Gastroesophageal sphincter (tissue), 4 donors: ENCODE results near the gene SRI. TPM values are rescaled to one million over a fixed set of nuclear protein-coding genes. Genes with fewer than 3 reads are reported as not detected.

Experiments used
- ATAC-seq: fragments of 150-250 bp; one replicate; pipeline ENCODE4 v1.9.1; 2016; ENCODE audit warnings: mild to moderate bottlenecking, moderate library complexity
- H3K27ac ChIP-seq, 4 donors: fragments of 200-600 bp; sonication (generic) in 3 of 4; 1 replicate in 3 of 4; 2 replicates in 1 of 4; pipeline ENCODE4 v1.5.1; 2016 to 2019
- H3K27me3 ChIP-seq: fragments of 200-600 bp; sonication (generic); one replicate; pipeline ENCODE4 v1.5.1; 2019
- H3K36me3 ChIP-seq, 2 donors: fragments of 200-600 bp; sonication (generic); one replicate each; pipeline ENCODE4 v1.5.1; 2019; ENCODE audit warnings: control low read depth in 1 of 2
- H3K4me1 ChIP-seq, 3 donors: fragments of 200-600 bp; sonication (generic); 1 replicate in 2 of 3; 2 replicates in 1 of 3; pipeline ENCODE4 v1.5.1; 2016 to 2019; ENCODE audit warnings: control low read depth in 2 of 3
- H3K4me3 ChIP-seq, 2 donors: fragments of 200-600 bp; sonication (generic); one replicate each; pipeline ENCODE4 v1.5.1; 2019; ENCODE audit warnings: mild to moderate bottlenecking in 1 of 2, moderate library complexity in 1 of 2
- H3K9me3 ChIP-seq, 3 donors: fragments of 200-600 bp; sonication (generic); one replicate each; pipeline ENCODE4 v1.5.1; 2017 to 2019; ENCODE audit warnings: control low read depth in 2 of 3
- CTCF ChIP-seq, 4 experiments: fragments of 200-600 bp in 2 of 4; fragments of 450-650 bp in 2 of 4; sonication (generic) in 1 of 4; IDR thresholded peaks; one replicate each; pipeline ENCODE4 v1.5.1; 2017 to 2019; ENCODE audit warnings: antibody characterized with exemption in 4 of 4, mild to moderate bottlenecking in 2 of 4, moderate library complexity in 2 of 4
- EP300 ChIP-seq: sonication (generic); formaldehyde crosslinking; IDR thresholded peaks from one replicate; pipeline ENCODE4 v1.6.1; 2017; ENCODE audit warnings: antibody characterized with exemption, mild to moderate bottlenecking
- POLR2A ChIP-seq, 2 donors: fragments of 450-650 bp; IDR thresholded peaks; one replicate each; pipeline ENCODE4 v1.6.1; 2017; ENCODE audit warnings: antibody characterized with exemption in 2 of 2, mild to moderate bottlenecking in 2 of 2, moderate library complexity in 1 of 2
- POLR2AphosphoS5 ChIP-seq: sonication (generic); formaldehyde crosslinking; IDR thresholded peaks from one replicate; pipeline ENCODE4 v1.6.1; 2017; ENCODE audit warnings: antibody characterized with exemption
- WGBS, 2 donors: methylation state at CpG; one replicate each; pipeline ENCODE4 v1.1.5; 2018; ENCODE audit warnings: low coverage in 1 of 2; 5-methylcytosine and 5-hydroxymethylcytosine counted together
- total RNA-seq, 4 donors: library from RNA; depleted of rRNA; stranded (reverse); fragments of >200 nt; gene quantifications; one replicate each; pipeline ENCODE4 v1.1.0, GENCODE V29; 2016

The SRI gene
- total RNA-seq, 4 donors from 2014 or later, result 35.2 to 72.5 (median 63.2) TPM

GRCh38 chr7:88156356-88156755 is 63.5 kb downstream of the SRI start:
- Histone ChIP-seq H3K27ac (no peak overlapping the region), H3K27me3 (no peaks in the 10 kb centered on the region), H3K9me3 (peaks cover 0 to 21% (median 0%) of the 10 kb centered on the region in 3 donors), H3K36me3 (no peaks in the 10 kb centered on the region), H3K4me1 (no peaks in the 10 kb centered on the region), H3K4me3 (no peak overlapping the region)
- TF ChIP-seq CTCF (IDR thresholded peaks at IDR 0.05), result no peak
- TF ChIP-seq EP300, result no peak
- no peak for TF ChIP-seq POLR2AphosphoS5
- no peak for TF ChIP-seq POLR2A (IDR thresholded peaks at IDR 0.05)
- no peak for ATAC-seq
- 36 to 88% methylated on average over 1 of the region's 1 CpG for WGBS, 2 donors

GRCh38 chr7:88155756-88156155 is 64.1 kb downstream of the SRI start:
- 83 to 84% methylated on average over 4 of the region's 4 CpGs for WGBS, 2 donors
- no peaks in the 10 kb centered on the region for H3K36me3 ChIP-seq
- peaks cover 0 to 18% (median 0%) of the 10 kb centered on the region in 3 donors for H3K9me3 ChIP-seq
- no peaks in the 10 kb centered on the region for H3K27me3 ChIP-seq
- no peak overlapping the region for H3K4me3 ChIP-seq
- no peaks in the 10 kb centered on the region for H3K4me1 ChIP-seq
- no peak for ATAC-seq
- TF ChIP-seq CTCF (IDR thresholded peaks at IDR 0.05), result no peak
- TF ChIP-seq EP300, result no peak
- TF ChIP-seq POLR2A (IDR thresholded peaks at IDR 0.05), result no peak
- TF ChIP-seq POLR2AphosphoS5, result no peak
- no peak overlapping the region for H3K27ac ChIP-seq

Other genes starting within 250 kb of the SRI start
- gene STEAP4, start 86.9 kb upstream of the SRI start, total RNA-seq, result 10 to 100 TPM; 21.5 to 68.2 (median 38.5) TPM